GM12892 (cell line): Measurements from ENCODE around the gene TNFRSF9.

Experiments used
- POLR2A ChIP-seq: IDR thresholded peaks from 2 replicates; pipeline ENCODE4 v1.6.1; 2011; ENCODE audit warnings: low read depth, low read length, control low read depth
- POLR2AphosphoS5 ChIP-seq: IDR thresholded peaks from 2 replicates; pipeline ENCODE4 v1.6.1; 2011; ENCODE audit warnings: low read depth, low read length, control low read depth

DNA sequence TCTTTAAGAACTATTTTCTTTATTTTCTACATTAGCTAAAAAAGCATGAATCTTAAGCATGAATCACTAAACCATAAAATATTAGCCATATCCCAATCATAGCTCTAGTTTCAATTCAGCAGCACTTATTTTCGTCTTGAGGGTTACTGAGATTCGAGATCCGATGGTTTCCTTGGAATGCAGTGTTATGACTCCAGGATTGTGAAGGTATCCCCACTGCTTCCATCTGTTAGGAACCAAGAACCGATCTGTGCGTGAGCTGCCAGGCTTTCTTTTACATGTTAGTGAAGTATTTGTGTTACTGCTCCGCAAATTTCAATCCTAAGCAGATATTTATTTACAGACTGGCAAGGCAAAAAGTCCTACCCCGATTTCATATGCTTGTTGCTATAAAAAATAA lies 18.8 kb downstream of the TNFRSF9 start:
- no peak for TF ChIP-seq POLR2AphosphoS5
- TF ChIP-seq POLR2A, result no peak
